ENCODE data around the gene EHMT1.

Gene EHMT1

DNA sequence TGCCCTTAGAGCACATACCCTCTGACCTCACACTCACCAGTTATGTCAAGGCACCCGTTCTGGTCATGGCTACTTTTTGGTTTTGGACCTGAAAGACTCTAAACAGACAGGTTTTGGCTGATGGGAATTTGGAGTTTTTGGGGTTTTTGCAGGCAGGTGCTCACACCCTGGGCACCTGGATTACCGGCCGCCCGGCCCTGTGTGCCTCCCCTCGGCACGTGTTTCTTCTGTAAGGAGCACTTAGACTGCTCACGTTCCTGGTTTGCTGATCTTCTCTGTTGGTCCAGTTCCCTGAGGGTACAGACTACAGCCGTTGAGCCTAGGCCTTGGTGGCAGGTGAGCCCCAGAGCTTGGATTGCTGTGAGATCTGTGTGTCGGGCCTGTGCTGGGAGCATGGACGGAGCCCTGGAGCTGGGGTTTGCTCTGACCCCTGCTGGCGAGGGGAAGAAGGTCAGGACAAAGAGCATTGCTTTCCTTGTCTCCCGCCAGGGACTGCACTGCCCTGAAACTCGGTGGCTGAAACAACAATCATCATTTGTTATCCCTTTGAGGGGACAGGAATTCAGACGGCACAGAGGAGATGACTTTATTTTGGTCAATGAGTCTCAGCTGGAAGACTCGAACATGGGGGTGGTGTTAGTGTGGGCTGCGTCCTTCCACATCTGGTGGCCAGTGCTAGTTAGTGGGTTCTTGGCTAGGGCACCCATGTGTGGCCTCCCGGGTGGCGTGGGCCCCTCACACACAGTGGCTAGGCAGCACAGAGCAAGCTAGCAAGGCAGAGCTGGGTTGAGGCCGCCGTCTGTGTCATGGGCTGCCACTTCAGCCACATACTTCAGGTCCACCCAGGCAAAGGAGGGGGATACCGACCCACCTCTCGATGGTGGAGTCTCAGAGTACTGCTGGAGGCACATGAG, 76.4 kb downstream of the EHMT1 start:
- TF ChIP-seq FOXP2 (optimal IDR thresholded peaks at IDR 0.05; ENCODE audit: borderline replicate concordance, extremely low read depth, extremely low read length, insufficient read depth), result peak; percentile 49
- TF ChIP-seq SIN3A (IDR thresholded peaks at IDR 0.05; ENCODE audit: borderline replicate concordance, insufficient read depth, low read length), result no peak

DNA sequence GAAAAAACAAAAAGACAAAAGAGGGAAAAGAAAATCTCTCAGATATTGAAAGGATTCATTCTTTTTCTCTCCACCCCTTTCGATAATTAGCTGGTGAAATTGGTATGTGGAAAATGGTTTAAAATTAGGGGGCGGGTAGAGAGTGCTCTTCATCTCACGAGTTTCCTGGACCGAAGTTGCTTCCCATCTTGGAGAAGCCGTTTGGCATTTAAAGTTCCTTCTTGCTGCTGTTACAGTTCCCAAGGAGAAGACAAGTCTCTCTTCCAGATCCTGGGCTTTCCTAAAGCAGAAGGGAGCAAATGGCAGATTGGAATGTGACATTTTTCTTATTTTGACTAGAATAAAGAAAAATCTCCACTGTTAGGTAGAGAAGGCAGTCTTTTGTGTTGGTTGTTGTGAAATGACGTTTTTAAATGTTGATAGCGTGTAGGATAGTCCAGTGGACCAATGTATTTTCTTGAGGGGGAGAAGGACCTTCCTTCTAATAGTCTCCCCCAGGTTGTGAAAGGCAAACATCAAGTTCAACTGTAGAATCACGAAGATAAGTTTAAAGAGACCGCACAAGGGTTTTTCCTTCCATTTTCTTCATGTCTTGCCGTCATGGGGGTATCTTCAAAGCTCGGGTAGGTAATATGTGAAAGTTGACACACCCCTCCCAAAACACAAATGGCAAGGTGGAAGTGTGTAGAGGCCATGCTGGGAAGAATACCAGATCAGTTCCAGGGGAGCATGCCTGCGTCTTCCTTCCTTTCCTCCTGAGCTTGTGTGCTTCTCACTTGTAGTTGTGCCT, 77.5 kb downstream of the EHMT1 start:
- TF ChIP-seq, protein P1, sequence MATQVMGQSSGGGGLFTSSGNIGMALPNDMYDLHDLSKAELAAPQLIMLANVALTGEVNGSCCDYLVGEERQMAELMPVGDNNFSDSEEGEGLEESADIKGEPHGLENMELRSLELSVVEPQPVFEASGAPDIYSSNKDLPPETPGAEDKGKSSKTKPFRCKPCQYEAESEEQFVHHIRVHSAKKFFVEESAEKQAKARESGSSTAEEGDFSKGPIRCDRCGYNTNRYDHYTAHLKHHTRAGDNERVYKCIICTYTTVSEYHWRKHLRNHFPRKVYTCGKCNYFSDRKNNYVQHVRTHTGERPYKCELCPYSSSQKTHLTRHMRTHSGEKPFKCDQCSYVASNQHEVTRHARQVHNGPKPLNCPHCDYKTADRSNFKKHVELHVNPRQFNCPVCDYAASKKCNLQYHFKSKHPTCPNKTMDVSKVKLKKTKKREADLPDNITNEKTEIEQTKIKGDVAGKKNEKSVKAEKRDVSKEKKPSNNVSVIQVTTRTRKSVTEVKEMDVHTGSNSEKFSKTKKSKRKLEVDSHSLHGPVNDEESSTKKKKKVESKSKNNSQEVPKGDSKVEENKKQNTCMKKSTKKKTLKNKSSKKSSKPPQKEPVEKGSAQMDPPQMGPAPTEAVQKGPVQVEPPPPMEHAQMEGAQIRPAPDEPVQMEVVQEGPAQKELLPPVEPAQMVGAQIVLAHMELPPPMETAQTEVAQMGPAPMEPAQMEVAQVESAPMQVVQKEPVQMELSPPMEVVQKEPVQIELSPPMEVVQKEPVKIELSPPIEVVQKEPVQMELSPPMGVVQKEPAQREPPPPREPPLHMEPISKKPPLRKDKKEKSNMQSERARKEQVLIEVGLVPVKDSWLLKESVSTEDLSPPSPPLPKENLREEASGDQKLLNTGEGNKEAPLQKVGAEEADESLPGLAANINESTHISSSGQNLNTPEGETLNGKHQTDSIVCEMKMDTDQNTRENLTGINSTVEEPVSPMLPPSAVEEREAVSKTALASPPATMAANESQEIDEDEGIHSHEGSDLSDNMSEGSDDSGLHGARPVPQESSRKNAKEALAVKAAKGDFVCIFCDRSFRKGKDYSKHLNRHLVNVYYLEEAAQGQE (IDR thresholded peaks at IDR 0.05; ENCODE audit: insufficient read depth in 1 of 2, low read depth in 2 of 2, low read length in 2 of 2), result no peak
- TF ChIP-seq TAF1 (IDR thresholded peaks at IDR 0.05; ENCODE audit: borderline replicate concordance, insufficient read depth, low read length) (no peak), SIN3A (IDR thresholded peaks at IDR 0.05; ENCODE audit: borderline replicate concordance, insufficient read depth, low read length) (no peak), POLR2AphosphoS5 (IDR thresholded peaks at IDR 0.05; ENCODE audit: low read depth, low read length) (no peak)

DNA sequence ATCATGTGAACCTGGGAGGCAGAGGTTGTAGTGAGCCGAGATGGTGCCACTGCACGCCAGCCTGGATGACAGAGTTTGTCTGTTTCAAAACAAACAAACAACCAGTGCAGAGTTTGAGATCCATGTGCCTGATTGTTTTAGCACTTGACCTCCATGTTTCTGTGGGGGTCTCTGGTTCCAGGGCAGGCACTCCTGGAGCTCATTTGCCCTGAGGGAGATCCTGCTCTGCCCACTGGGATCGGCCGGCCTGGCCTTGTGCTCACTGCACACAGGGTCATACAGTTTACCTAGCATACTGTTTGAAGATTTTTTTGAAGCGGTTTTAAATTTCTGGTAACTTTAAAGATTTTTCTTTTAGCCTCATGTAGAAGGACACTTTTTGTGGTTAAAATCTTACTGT, 78.4 kb downstream of the EHMT1 start:
- no peak for TF ChIP-seq SIN3A (IDR thresholded peaks at IDR 0.05; ENCODE audit: borderline replicate concordance, insufficient read depth, low read length)
- TF ChIP-seq FOXP2 (optimal IDR thresholded peaks at IDR 0.05; ENCODE audit: borderline replicate concordance, extremely low read depth, extremely low read length, insufficient read depth), result no peak
- TF ChIP-seq, protein P1 (IDR thresholded peaks at IDR 0.05; ENCODE audit: insufficient read depth in 1 of 2, low read depth in 2 of 2, low read length in 2 of 2), result no peak
- no peak for TF ChIP-seq POLR2AphosphoS5 (IDR thresholded peaks at IDR 0.05; ENCODE audit: low read depth, low read length)
- no peak for TF ChIP-seq TAF1 (IDR thresholded peaks at IDR 0.05; ENCODE audit: borderline replicate concordance, insufficient read depth, low read length)

DNA sequence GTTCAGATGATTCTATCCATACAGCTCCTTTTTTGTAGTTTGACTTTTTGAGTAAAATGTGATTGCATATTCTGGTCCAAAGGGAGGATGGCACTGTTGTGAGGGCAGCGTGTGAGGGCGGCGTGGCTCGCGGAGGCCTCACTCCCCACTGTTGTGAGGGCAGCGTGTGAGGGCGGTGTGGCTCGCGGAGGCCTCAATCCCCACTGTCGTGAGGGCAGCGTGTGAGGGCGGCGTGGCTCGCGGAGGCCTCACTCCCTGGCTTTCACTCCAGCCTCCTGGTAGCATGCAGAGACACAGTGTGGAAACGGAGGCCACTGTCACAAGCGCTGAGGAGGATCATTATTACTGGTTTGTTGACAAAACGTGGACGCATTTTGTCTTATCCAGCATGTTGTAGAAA, 79.0 kb downstream of the EHMT1 start:
- no peak for TF ChIP-seq FOXP2 (optimal IDR thresholded peaks at IDR 0.05; ENCODE audit: borderline replicate concordance, extremely low read depth, extremely low read length, insufficient read depth)
- TF ChIP-seq SIN3A (IDR thresholded peaks at IDR 0.05; ENCODE audit: borderline replicate concordance, insufficient read depth, low read length), result no peak
- TF ChIP-seq, protein P1 (IDR thresholded peaks at IDR 0.05; ENCODE audit: insufficient read depth in 1 of 2, low read depth in 2 of 2, low read length in 2 of 2), result no peak

DNA sequence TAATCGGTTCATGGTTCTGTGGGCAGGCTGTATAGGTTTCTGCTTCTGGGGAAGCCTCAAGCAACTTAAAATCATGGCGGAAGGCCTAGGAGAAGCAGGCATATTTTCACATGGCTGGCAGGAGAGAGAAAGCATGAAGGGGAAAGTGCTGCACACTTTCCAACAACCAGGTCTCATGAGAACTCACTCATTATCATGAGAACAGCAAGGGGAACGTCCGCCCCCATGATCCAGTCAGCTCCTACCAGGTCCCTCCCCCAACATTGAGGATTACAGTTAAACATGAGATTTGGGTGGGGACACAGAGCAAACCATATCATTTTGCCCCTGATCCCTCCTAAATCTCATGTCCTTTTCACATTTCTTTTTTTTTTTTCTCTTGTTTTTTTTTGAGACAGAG, 82.1 kb downstream of the EHMT1 start:
- TF ChIP-seq TAF1 (IDR thresholded peaks at IDR 0.05; ENCODE audit: borderline replicate concordance, insufficient read depth, low read length), result no peak
- no peak for TF ChIP-seq POLR2AphosphoS5 (IDR thresholded peaks at IDR 0.05; ENCODE audit: low read depth, low read length)
- TF ChIP-seq SIN3A (IDR thresholded peaks at IDR 0.05; ENCODE audit: borderline replicate concordance, insufficient read depth, low read length), result no peak
- TF ChIP-seq, protein P1 (IDR thresholded peaks at IDR 0.05; ENCODE audit: insufficient read depth in 1 of 2, low read depth in 2 of 2, low read length in 2 of 2), result no peak
- no peak for TF ChIP-seq FOXP2 (optimal IDR thresholded peaks at IDR 0.05; ENCODE audit: borderline replicate concordance, extremely low read depth, extremely low read length, insufficient read depth)
